NCI-H345 treated with DMSO at 0.1 percent for 48 hours (cell line): ENCODE data around the gene GTF2F2.

Experiments used
- DNase-seq: peaks from one replicate; lab custom pipeline; 2025; ENCODE audit not compliant: unreplicated experiment; lab: John Stamatoyannopoulos, UW

The GTF2F2 gene

GRCh38 chr13:45209229-45209628 is 88.9 kb downstream of the GTF2F2 start:
- no peak for DNase-seq

GRCh38 chr13:45215392-45216077 is 95.2 kb downstream of the GTF2F2 start:
- DNase-seq = no peak

- no peak for DNase-seq
Observed at GRCh38 chr13:45216193-45216592, 95.9 kb downstream of the GTF2F2 start.

- no peak for DNase-seq
Observed at GRCh38 chr13:45218689-45219088, 98.4 kb downstream of the GTF2F2 start.

GRCh38 chr13:45219123-45219891 is 99.0 kb downstream of the GTF2F2 start:
- no peak for DNase-seq

- no peak for DNase-seq
Observed at GRCh38 chr13:45219938-45220375, 99.6 kb downstream of the GTF2F2 start.

- DNase-seq = no peak
Observed at GRCh38 chr13:45220403-45220802, 100.1 kb downstream of the GTF2F2 start.

GRCh38 chr13:45222516-45222915 is 102.2 kb downstream of the GTF2F2 start:
- DNase-seq = no peak

GRCh38 chr13:45222919-45223318 is 102.6 kb downstream of the GTF2F2 start:
- DNase-seq = no peak

- DNase-seq = no peak
Observed at GRCh38 chr13:45224176-45224575, 103.9 kb downstream of the GTF2F2 start.

GRCh38 chr13:45225370-45225769 is 105.1 kb downstream of the GTF2F2 start:
- DNase-seq = no peak

- no peak for DNase-seq
Observed at GRCh38 chr13:45226024-45226423, 105.7 kb downstream of the GTF2F2 start.

GRCh38 chr13:45228002-45228401 is 107.7 kb downstream of the GTF2F2 start:
- DNase-seq = no peak

- no peak for DNase-seq
Observed at GRCh38 chr13:45229172-45229571, 108.9 kb downstream of the GTF2F2 start.

- DNase-seq = no peak
Observed at GRCh38 chr13:45231305-45231704, 111.0 kb downstream of the GTF2F2 start.

GRCh38 chr13:45231722-45232121 is 111.4 kb downstream of the GTF2F2 start:
- no peak for DNase-seq

- DNase-seq = no peak
Observed at GRCh38 chr13:45232591-45232990, 112.3 kb downstream of the GTF2F2 start.

GRCh38 chr13:45238945-45239795 is 118.9 kb downstream of the GTF2F2 start:
- no peak for DNase-seq

GRCh38 chr13:45240143-45240542 is 119.8 kb downstream of the GTF2F2 start:
- DNase-seq = no peak

- DNase-seq = no peak
Observed at GRCh38 chr13:45242070-45242469, 121.8 kb downstream of the GTF2F2 start.

- no peak for DNase-seq
Observed at GRCh38 chr13:45242524-45242923, 122.2 kb downstream of the GTF2F2 start.

- DNase-seq = no peak
Observed at GRCh38 chr13:45243077-45243476, 122.8 kb downstream of the GTF2F2 start.
